HL-60/S4 treated with retinoic acid at 250 ng/mL for 4 days and 3 days (cell line): ENCODE data around the gene SPAG16.

Experiments used
- in situ Hi-C: fragments of 300-500 bp; cut with MboI; formaldehyde crosslinking; loops from 2 replicates; pipeline ENCODE4 v1.7.0; 2022; ENCODE audit warnings: low sequenced_read_pairs

Gene SPAG16

GRCh38 chr2:213284105-213285090, at the start of gene SPAG16:
TSS of gene SPAG16 (plus strand) at chr2:213284464.
- in situ Hi-C loops: no loop called here

DNA sequence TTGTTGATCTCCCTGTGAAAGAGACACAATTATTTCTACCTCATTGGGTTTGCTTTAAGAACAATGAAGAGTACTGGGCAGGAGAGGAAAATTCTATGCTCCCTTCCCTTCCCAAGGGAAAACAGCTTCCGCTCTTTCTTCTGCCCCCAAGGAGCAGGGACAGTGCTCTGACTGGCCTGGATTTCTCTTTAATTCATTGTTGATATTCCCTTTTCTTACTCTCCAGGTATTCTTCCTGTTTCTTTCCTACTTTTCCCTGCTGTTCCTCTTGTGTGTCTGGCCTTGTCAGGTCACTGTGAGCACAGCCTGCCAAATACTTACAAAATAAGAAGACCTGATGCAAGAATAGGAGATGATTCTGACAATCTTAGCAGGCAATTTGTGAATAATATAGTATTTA, 49.6 kb upstream of the SPAG16 start:
- in situ Hi-C loops: no loop called here

DNA sequence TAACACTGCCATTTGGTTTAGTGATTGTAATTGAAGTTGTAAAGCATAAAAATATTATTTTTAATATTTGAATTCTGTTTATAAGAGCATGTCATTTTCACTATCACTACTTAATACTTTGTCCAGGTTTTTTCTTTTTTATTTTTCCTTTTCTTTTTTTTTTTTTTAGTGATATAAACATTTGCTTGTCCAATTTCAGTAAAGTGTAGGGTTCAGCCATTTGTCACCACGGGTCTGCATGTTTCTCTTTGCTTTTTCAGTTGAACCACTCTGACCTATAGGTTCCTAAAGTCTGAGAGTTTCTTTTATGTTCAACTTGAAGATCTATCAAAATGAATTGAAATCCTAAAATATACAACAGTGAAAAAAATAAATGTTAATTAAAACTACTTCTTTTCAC, 48.5 kb upstream of the SPAG16 start:
- in situ Hi-C loops: no loop called here

GRCh38 chr2:213237251-213237650, 47.0 kb upstream of the SPAG16 start:
- in situ Hi-C loops: no loop called here

DNA sequence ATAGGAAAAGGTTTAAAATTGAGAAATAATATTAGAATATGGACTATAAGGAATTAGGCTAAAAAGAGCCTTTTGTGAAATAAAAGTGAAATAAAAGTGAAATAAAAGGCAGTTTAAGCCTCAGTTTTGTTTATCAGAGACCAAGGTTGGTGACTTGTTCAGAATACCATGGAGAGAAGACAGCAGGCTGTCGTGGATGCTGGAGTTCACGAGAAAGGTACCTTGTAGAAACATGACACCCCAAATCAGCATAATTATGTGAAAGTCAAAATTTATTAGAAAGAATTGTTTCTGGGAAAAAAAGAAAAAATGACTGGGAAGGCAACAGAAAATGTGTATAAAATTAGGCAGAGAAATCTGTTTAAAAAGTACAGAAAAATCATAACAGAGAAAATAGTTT, 46.5 kb upstream of the SPAG16 start:
- in situ Hi-C loops: no loop called here

GRCh38 chr2:213238753-213239495, 45.3 kb upstream of the SPAG16 start:
- in situ Hi-C loops: no loop called here

DNA sequence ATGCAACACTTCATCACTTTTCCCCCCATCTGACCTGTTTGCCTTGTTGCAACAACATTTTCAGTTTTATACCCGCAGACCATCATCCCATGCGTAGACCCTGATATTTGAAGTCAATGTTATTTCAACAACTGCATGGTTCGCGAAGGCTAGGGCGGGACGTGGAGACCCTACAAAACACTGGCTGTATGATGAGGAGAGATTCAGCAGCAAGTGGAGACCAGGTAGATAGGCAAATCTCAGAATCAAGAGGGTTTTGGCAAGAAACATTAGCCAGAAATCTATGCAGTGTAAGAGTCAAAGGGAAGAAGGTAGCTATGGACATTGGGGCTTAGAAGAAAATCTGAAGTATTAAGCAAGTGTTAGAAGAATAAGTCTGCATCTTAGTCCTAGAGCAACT, 42.4 kb upstream of the SPAG16 start:
- in situ Hi-C loops: no loop called here

GRCh38 chr2:213242653-213243052, 41.6 kb upstream of the SPAG16 start:
- in situ Hi-C loops: no loop called here

- in situ Hi-C loops: no loop called here
Observed at GRCh38 chr2:213243189-213244044, 40.8 kb upstream of the SPAG16 start.

DNA sequence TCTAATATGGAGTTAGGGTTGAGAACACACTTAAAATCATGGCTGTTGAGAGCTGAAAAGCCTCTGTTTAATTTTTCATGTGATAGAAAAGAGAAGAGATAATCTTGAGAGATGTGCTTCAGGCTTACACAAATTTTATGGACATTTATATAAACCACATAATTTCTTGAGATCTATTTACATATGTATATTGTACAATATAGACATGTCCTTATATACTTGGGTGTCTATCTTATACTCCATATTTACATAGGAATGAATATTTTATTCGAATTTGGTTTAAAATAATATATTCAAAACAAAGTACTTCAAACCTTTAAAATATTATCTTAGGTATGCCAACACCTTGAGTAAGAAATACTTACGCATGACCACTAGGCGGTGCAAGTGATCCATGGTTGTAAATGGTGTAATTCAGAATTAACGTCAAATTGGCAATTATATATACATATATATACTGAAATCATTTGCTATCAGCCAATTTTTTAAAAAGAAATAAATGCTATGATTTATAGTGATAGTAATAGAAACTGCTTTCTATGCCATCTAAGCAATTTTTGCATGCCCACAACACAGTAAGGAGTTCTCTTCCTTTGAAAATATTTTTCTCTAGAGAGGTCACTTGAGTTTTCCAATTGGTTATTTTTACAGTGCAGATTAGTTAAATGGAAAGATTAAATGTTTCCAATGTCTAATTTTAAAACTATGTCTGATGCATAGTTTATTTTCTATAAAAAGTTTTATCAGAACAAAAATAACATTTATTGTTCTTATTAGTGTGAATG, 37.6 kb upstream of the SPAG16 start:
- in situ Hi-C loops: no loop called here

DNA sequence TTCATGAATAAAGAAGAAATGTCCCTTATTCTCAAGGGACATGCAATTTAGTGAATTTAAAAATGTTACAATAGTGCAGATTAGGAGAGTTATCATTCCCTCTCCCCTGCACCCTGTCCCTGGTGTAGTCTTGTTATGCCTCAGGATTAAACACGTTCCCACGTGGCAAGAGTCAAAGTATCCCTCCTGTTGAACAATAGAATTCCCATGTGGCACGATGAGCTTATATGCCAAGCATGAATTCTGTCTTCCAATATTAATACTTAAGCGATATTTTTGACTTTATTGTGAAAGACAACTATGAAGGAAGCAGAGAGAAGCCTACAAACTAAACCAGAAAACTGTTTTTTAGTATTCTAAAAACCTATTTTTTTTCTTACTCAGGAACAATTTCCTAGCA, 36.7 kb upstream of the SPAG16 start:
- in situ Hi-C loops: no loop called here

DNA sequence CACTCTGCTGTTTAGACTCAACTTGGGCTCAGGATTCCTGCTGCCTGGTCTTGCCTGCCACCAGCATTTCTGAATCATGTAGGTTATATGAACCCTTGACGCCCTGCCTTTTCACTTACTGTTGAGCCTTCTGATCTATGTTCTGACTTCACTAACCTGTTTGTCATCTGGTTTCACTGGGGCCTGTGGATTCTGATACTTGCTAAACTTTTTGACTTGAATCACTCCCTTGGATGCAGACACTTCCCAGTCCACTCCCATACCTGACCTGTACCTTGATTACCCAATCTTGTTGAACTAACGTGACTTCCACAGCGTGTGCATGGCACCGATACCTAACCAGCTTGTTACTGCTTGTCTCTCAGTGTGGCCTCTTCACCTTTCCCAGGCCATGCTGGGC, 35.6 kb upstream of the SPAG16 start:
- in situ Hi-C loops: no loop called here

DNA sequence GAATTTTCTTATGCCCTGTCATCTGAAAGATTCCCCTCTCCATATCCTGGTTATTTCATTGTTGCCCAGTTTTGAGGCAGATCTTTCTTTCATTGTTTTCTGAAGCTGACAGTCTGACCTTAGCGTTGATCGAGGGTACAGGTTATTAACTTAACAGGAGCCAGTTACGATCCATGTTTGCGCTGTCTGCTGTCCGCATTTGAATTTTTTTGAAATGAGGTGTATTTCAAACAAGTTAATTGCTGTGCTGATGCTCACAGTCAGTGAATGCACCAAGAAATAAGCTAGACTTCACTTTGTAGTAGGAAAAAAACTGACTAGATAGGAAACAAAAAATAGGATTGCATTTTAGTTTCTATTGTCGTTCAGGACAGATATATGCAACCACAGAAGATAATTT, 34.8 kb upstream of the SPAG16 start:
- in situ Hi-C loops: no loop called here

GRCh38 chr2:213251618-213252017, 32.6 kb upstream of the SPAG16 start:
- in situ Hi-C loops: no loop called here

- in situ Hi-C loops: no loop called here
Observed at GRCh38 chr2:213252206-213252605, 32.1 kb upstream of the SPAG16 start.

DNA sequence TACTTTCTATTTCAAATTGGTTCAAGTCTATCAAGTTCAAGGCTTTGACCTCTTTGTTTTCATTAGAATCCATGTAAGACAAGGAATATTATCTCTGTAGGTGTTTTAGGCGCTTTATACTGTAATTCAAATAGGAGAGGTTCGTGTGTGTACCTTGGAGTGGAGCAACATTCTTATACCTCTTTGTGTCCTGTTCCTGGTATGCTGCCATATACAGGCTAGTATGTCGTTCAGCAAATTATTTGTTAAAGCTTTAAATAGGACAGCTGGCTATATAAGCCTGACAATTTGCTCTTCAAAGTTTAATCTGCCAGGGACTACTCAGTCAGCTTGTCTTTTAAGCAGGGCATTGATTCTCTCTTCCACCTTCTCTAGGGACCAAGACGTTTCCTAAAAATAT, 31.1 kb upstream of the SPAG16 start:
- in situ Hi-C loops: no loop called here

DNA sequence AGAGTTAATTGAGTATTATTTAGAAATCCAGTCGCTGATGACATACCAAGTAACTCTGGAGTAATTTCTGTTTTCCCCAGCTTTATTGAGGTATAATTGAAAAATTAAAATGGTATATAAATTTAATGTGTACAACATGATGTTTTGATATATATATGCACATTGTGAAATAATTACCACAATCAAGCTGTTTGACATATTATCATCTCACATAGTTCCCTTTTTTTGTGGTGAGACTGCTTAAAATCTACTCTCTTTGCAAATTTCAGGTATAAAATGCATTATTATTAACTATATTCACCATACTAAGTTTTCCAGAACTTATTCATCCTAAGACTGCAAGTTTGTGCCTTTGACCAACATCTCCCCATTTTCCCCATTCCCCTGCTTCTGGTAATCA, 25.0 kb upstream of the SPAG16 start:
- in situ Hi-C loops: no loop called here

GRCh38 chr2:213261237-213261636, 23.0 kb upstream of the SPAG16 start:
- in situ Hi-C loops: no loop called here

DNA sequence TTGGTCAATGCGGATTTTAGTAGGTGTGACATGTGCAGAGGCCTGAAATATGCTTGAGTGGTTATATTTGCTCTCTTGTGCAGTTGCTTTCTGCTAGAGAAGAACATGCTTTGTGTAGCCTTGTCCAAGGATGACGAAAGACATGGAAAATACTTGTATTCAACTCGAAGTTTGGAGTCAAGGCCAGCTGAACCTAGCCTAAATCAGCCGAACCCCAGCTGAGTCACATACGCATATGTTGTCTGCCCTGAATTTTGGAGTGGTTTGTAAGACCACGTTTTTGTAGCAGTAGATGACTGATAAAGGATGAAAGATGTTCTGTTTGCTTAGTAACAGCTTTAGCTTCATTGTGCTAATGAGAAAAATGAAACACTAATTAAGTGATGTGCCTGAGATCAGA, 22.5 kb upstream of the SPAG16 start:
- in situ Hi-C loops: no loop called here

DNA sequence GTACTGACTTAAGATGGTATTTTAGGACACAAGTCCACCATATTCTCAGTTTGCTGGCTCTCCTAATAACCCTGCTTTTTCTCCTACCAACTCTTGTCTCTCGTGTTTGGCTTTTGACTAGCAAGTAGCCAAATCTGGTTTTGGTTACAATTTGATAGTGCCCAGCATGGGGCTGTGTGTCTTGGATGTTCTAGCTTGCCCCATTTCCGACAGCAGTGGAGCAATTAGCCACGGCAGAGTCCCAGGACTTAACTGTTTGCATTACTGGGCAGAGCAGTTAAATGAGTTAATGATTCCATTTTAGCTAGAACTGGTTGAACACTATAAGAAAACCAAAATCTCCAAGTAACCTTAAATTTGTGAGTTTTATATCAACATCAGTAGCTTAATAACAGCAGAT, 18.6 kb upstream of the SPAG16 start:
- in situ Hi-C loops: no loop called here
